ENCODE data around the gene GAL3ST2. TPM values are rescaled to one million over a fixed set of nuclear protein-coding genes. Genes with fewer than 3 reads are reported as not detected.
"Not testable (repeated sequence)": the region's sequence is repeated elsewhere in the genome, so short reads cannot be mapped to it uniquely, and the experiment has no call there.

The GAL3ST2 gene
- total and polyA plus RNA-seq, 12 donors: 0.16 to 1.8 (median 0.61) TPM; not detected in 4

DNA sequence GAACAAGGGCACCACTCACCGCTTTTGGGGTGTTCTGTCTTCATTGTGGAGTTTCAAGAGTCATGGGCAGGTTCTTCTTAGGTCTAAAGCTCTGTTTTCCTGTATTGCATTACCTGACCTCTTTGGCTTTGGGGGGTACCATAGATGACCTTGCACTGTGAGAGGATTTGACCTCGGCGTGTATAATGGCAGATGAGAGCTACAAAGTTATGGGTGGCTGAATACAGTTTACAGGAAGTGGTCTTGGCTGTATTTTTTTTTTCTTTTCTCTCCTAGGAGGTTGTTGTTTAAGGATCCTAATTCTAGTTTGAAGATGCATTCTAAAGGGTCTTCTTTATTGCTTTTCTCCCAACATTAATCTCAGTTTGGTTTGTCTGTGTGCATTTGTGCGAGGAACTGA lies 11.5 kb downstream of the GAL3ST2 start:
- no peaks in the 10 kb centered on the region for H3K27me3 ChIP-seq
- H3K4me3 ChIP-seq: no peak overlapping the region
- H3K36me3 ChIP-seq (replicated peaks in 1 of 2): no peaks in the 10 kb centered on the region
- no peak for DNase-seq
- no peak overlapping the region for H3K27ac ChIP-seq
- TF ChIP-seq POLR2A (IDR thresholded peaks at IDR 0.05): no peak
- TF ChIP-seq, protein P1, sequence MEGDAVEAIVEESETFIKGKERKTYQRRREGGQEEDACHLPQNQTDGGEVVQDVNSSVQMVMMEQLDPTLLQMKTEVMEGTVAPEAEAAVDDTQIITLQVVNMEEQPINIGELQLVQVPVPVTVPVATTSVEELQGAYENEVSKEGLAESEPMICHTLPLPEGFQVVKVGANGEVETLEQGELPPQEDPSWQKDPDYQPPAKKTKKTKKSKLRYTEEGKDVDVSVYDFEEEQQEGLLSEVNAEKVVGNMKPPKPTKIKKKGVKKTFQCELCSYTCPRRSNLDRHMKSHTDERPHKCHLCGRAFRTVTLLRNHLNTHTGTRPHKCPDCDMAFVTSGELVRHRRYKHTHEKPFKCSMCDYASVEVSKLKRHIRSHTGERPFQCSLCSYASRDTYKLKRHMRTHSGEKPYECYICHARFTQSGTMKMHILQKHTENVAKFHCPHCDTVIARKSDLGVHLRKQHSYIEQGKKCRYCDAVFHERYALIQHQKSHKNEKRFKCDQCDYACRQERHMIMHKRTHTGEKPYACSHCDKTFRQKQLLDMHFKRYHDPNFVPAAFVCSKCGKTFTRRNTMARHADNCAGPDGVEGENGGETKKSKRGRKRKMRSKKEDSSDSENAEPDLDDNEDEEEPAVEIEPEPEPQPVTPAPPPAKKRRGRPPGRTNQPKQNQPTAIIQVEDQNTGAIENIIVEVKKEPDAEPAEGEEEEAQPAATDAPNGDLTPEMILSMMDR (IDR thresholded peaks at IDR 0.05): no peak
- intact Hi-C loops (cut with DNase I): no loop called here
- WGBS, 4 donors: 82 to 90% (median 87%) methylated on average over 4 of the region's 4 CpGs
- H3K4me1 ChIP-seq (replicated peaks in 1 of 2): no peaks in the 10 kb centered on the region
- no peaks in the 10 kb centered on the region for H3K9me3 ChIP-seq (replicated peaks in 1 of 3)

DNA sequence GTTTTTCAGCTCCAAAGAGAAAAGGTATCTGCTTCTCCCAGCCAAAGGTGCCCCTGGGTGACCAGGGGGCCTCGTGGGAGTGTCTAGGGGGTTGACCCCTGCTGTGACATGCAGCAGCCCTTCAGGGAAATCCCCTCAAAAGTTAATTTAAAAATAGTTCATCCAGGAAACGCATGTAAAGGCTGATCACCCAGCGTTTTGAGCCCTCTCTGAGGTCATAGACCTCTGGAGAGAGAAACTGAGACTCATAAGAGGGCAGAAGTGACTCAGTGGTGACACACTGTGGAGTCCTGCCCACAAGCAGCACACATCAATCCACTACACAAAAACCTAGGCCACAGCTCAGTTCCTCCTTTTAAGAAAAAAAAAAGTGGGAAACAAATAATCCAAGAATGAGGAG lies 11.9 kb downstream of the GAL3ST2 start:
- 38 to 48% (median 43%) methylated on average over 2 to 3 of the region's 3 CpGs for WGBS, 4 donors
- DNase-seq: no peak
- H3K27me3 ChIP-seq: no peaks in the 10 kb centered on the region
- H3K27ac ChIP-seq: no peak overlapping the region
- H3K4me1 ChIP-seq (replicated peaks in 1 of 2): no peaks in the 10 kb centered on the region
- no peaks in the 10 kb centered on the region for H3K9me3 ChIP-seq (replicated peaks in 1 of 3)
- no peaks in the 10 kb centered on the region for H3K36me3 ChIP-seq (replicated peaks in 1 of 2)
- no peak for TF ChIP-seq POLR2A (IDR thresholded peaks at IDR 0.05)
- TF ChIP-seq, protein P1 (IDR thresholded peaks at IDR 0.05): no peak
- intact Hi-C loops (cut with DNase I): no loop called here
- no peak overlapping the region for H3K4me3 ChIP-seq

DNA sequence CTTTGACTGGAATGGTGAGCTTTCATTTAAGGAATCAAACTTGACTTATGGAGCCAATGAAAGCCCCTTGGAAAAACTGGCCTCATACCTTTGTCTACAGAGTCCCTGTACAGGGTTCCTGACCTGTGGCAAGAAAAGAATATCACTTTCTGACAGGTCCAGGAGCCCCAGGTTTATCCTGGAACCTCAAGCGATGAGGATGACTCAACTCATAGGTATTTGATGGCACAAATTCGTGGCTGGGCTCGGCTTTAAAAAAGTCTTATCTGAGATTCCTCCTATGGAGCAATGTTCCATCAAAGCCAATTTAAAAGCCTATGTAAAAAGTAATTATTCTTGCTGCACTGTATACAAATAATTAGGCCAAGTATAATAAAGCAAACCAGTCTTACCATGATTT lies 14.8 kb downstream of the GAL3ST2 start:
- H3K27me3 ChIP-seq; H3K4me3 ChIP-seq; H3K27ac ChIP-seq; H3K4me1 ChIP-seq (replicated peaks in 1 of 2); H3K36me3 ChIP-seq (replicated peaks in 1 of 2); intact Hi-C loops (cut with DNase I); H3K9me3 ChIP-seq (replicated peaks in 1 of 3): not testable (repeated sequence)
- DNase-seq: peak in 1 of 7 donors; percentile 1
- WGBS, 4 donors: 61 to 72% (median 68%) methylated on average over 3 of the region's 3 CpGs

DNA sequence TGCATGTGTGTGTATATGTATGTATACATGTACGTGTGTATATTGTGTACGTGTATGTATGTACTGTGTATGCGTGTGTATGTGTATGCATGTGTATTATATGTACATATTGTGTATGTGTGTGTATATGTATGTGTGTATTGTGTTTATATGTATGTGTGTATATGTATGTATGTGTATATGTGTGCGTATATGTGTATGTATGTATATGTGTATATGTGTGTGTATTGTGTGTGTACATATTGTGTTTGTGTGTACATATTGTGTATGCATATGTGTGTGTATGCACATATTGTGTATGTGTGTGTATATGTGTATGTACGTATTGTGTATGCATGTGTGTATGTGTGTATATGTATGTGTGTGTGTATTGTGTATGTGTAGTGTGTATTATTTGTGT lies 16.8 kb downstream of the GAL3ST2 start:
- DNase-seq: no peak
- Histone ChIP-seq H3K9me3 (replicated peaks in 1 of 3) (no peaks in the 10 kb centered on the region), H3K27ac (no peak overlapping the region), H3K4me1 (replicated peaks in 1 of 2) (no peaks in the 10 kb centered on the region), H3K4me3 (no peak overlapping the region), H3K36me3 (replicated peaks in 1 of 2) (no peaks in the 10 kb centered on the region), H3K27me3 (no peaks in the 10 kb centered on the region)
- TF ChIP-seq, protein P1 (IDR thresholded peaks at IDR 0.05): no peak
- no peak for TF ChIP-seq POLR2A (IDR thresholded peaks at IDR 0.05)
- intact Hi-C loops (cut with DNase I): no loop called here
- 89 to 93% (median 90%) methylated on average over 5 of the region's 5 CpGs for WGBS, 4 donors

DNA sequence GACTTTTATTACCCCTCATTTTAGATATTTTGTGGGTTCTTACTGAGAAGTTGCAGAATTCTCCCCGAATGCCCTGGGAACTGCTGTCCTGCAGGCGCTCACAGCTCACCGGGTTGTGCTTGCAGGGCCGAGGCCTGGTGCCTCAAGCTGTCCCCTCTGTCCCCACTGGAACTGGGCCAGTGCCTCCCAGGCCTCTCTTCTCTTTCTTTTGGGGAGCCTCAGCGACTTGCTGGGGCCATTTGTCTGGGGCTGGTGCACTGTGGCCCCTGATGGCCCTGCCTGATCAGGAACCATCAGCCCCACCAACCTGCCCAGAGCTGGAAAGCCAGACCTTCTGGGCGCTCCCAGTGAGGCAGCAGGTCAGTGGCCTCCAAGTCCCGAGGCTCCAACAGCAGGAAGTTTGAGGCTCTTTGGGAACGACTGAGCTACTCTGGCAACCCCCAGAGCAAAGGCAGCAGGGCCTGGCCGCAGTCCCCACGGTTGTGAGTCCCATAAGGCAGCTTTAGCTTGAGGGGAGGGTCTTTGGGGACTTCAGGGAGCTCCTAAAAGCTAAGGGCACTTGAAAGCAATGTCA lies 17.7 kb downstream of the GAL3ST2 start:
- DNase-seq: no peak
- H3K36me3 ChIP-seq (replicated peaks in 1 of 2): no peaks in the 10 kb centered on the region
- H3K27ac ChIP-seq: no peak overlapping the region
- no peaks in the 10 kb centered on the region for H3K9me3 ChIP-seq (replicated peaks in 1 of 3)
- no peak overlapping the region for H3K4me3 ChIP-seq
- intact Hi-C loops (cut with DNase I): no loop called here
- 81 to 92% (median 90%) methylated on average over 5 to 10 of the region's 10 CpGs for WGBS, 4 donors
- no peak for TF ChIP-seq POLR2A (IDR thresholded peaks at IDR 0.05)
- TF ChIP-seq, protein P1 (IDR thresholded peaks at IDR 0.05): no peak
- H3K4me1 ChIP-seq (replicated peaks in 1 of 2): no peaks in the 10 kb centered on the region
- no peaks in the 10 kb centered on the region for H3K27me3 ChIP-seq

All from adrenal gland (tissue), 12 donors.